Fibroblast of mammary gland (primary cell): ENCODE results near the gene RAI14.

Experiments used
- DNase-seq: peaks from one replicate; pipeline ENCODE4 v3.0.0-alpha.2; 2010; ENCODE audit warnings: low read depth
- H3K4me3 ChIP-seq: 2 replicates; pipeline ENCODE4 v1.5.1; 2011; ENCODE audit warnings: low read depth, mild to moderate bottlenecking, low read length, moderate library complexity; ENCODE audit not compliant: control insufficient read depth
- CTCF ChIP-seq: conservative IDR thresholded peaks from 2 replicates; pipeline ENCODE4 v1.5.1; 2011; ENCODE audit warnings: low read depth, low read length, inconsistent platforms; ENCODE audit not compliant: control insufficient read depth, insufficient read depth

Gene RAI14

GRCh38 chr5:34715711-34716110, 59.6 kb downstream of the RAI14 start:
- DNase-seq: peak; percentile 54
- TF ChIP-seq CTCF: no peak
- no peak overlapping the region for H3K4me3 ChIP-seq

DNA sequence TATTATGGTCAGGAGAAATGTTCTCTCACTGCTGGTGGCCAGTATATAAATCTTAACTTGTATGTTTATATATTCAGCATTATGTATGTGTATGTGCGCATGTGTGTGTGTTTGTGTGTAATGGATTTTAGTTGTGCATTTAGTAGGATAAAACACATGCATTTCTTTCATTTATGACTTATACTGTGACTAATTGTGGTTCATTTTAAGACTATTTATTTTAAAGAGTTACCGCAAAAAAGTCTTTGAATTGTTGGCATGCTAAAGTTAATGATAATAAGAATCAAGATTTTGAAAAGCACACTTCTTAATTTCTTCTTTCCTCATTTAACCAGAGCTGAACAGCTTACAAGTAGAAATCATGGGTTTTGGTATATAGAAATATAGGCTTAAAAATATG, 60.9 kb downstream of the RAI14 start:
- peak; percentile 58 for DNase-seq
- no peak overlapping the region for H3K4me3 ChIP-seq
- TF ChIP-seq CTCF: no peak

DNA sequence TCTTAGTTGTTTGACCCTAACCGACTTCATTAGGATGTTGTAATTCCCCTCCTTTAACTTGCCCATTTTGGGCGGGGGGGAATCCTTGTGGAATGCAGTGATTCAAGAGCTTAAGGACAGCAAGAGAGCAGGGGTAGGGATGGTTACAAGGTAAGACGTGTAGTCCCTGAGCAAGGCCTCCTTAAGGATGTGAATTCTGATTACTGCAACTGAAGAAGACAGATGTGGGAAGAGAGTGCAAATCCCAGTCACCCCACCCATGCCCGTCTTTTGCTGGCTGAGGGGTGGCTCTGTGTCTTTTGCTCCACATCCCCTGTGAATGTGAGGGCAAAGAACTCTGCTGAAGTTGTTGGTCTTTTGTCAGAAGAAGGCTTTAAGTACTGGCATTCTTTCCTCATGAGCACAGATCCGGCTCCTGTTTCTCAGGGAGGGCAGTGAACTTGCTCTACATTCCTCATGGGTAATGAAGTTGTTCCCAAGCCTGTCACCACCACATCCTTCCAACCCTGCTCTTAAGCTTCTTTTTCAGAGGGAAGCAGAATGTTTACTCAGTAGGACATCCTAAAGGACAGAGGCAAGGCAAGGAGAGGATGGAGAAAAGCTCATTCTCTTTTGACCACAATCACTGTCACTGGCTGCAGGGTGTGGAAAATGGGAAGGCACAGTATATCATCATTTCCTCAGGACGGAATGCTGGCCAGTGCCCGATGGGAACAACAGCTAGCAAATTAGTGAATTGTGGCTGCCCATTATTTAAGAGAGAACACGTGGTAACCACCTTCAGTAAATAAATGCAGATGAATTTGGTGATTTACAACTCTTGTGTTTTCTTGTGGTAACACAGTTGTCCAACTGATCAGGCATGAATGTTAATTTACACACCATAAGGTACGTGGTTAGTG, 61.5 kb downstream of the RAI14 start:
- DNase-seq: peak; percentile 97
- no peak overlapping the region for H3K4me3 ChIP-seq
- TF ChIP-seq CTCF: no peak

- no peak for DNase-seq
- no peak overlapping the region for H3K4me3 ChIP-seq
- no peak for TF ChIP-seq CTCF
Measured at GRCh38 chr5:34718516-34718915, 62.4 kb downstream of the RAI14 start.

- no peak for DNase-seq
- no peak for TF ChIP-seq CTCF
- H3K4me3 ChIP-seq: no peak overlapping the region
Measured at GRCh38 chr5:34719029-34719428, 62.9 kb downstream of the RAI14 start.

- peak; percentile 37 for DNase-seq
- no peak for TF ChIP-seq CTCF
Measured at GRCh38 chr5:34721327-34721726, 65.2 kb downstream of the RAI14 start.

DNA sequence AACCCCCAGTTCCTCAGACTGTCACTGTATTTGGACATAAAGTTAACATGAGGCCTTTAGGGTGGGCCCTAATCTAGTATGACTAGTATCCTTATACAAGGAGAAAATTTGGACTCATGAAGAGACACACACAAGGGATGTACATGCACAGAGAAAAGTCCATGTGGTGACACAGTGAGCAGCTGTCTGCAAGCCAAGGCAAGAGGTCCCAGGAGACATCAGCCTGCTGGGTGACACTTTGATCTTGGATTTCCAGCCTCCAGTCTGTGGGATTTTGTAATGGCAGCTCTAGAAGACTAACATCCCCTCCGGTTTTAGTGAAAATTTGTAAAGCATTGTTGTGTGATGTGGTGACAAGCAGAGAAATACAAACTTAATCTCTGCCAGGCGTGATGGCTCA, 66.1 kb downstream of the RAI14 start:
- no peak for TF ChIP-seq CTCF

More at GRCh38 chr5:34721327-34721726, 65.2 kb downstream of the RAI14 start:
- H3K4me3 ChIP-seq: no peak overlapping the region

More for the DNA sequence above, 66.1 kb downstream of the RAI14 start:
- H3K4me3 ChIP-seq: no peak overlapping the region
- DNase-seq: no peak
